ENCODE measurements around the gene STAG2.
"Not testable (repeated sequence)": the region's sequence is repeated elsewhere in the genome, so short reads cannot be mapped to it uniquely, and the experiment has no call there.

Gene STAG2

GRCh38 chrX:124042042-124042441 is 80.5 kb downstream of the STAG2 start:
- Histone ChIP-seq H3K4me2 (ENCODE audit: low read length) (no peak overlapping the region), H3K27me3 (ENCODE audit: control insufficient read depth, insufficient read depth, low read length) (no peaks in the 10 kb centered on the region), H3K4me1 (ENCODE audit: control insufficient read depth, insufficient read depth, low read length) (no peaks in the 10 kb centered on the region), H3K4me3 (ENCODE audit: low read length) (no peak overlapping the region), H3K9ac (ENCODE audit: low read depth, low read length) (no peak overlapping the region), H3K9me3 (replicated peaks; ENCODE audit: low read length) (no peaks in the 10 kb centered on the region), H3K36me3 (ENCODE audit: insufficient read depth, low read length) (peaks cover 5% of the 10 kb centered on the region)

GRCh38 chrX:124045109-124045508 is 83.6 kb downstream of the STAG2 start:
- Histone ChIP-seq H3K9me3 (replicated peaks; ENCODE audit: low read length) (no peaks in the 10 kb centered on the region), H3K4me2 (ENCODE audit: low read length) (no peak overlapping the region), H3K4me1 (ENCODE audit: control insufficient read depth, insufficient read depth, low read length) (no peaks in the 10 kb centered on the region), H3K4me3 (ENCODE audit: low read length) (no peak overlapping the region), H3K27me3 (ENCODE audit: control insufficient read depth, insufficient read depth, low read length) (no peaks in the 10 kb centered on the region), H3K9ac (ENCODE audit: low read depth, low read length) (no peak overlapping the region), H3K36me3 (ENCODE audit: insufficient read depth, low read length) (peaks cover 6% of the 10 kb centered on the region)

- not testable (repeated sequence) for H3K4me1 ChIP-seq (ENCODE audit: control insufficient read depth, insufficient read depth, low read length)
Measured at GRCh38 chrX:124084417-124084816, 122.9 kb downstream of the STAG2 start.

GRCh38 chrX:124085063-124085462 is 123.6 kb downstream of the STAG2 start:
- H3K36me3 ChIP-seq (ENCODE audit: insufficient read depth, low read length) = peaks cover 7% of the 10 kb centered on the region
- no peaks in the 10 kb centered on the region for H3K27me3 ChIP-seq (ENCODE audit: control insufficient read depth, insufficient read depth, low read length)
- no peak overlapping the region for H3K4me3 ChIP-seq (ENCODE audit: low read length)
- H3K9me3 ChIP-seq (replicated peaks; ENCODE audit: low read length) = no peaks in the 10 kb centered on the region
- H3K9ac ChIP-seq (ENCODE audit: low read depth, low read length) = no peak overlapping the region
- H3K4me2 ChIP-seq (ENCODE audit: low read length) = no peak overlapping the region
- no peaks in the 10 kb centered on the region for H3K4me1 ChIP-seq (ENCODE audit: control insufficient read depth, insufficient read depth, low read length)

More at GRCh38 chrX:124084417-124084816, 122.9 kb downstream of the STAG2 start:
- not testable (repeated sequence) for H3K9ac ChIP-seq (ENCODE audit: low read depth, low read length); H3K27me3 ChIP-seq (ENCODE audit: control insufficient read depth, insufficient read depth, low read length); H3K4me2 ChIP-seq (ENCODE audit: low read length); H3K4me3 ChIP-seq (ENCODE audit: low read length); H3K36me3 ChIP-seq (ENCODE audit: insufficient read depth, low read length); H3K9me3 ChIP-seq (replicated peaks; ENCODE audit: low read length)

- Histone ChIP-seq H3K27me3 (ENCODE audit: control insufficient read depth, insufficient read depth, low read length) (no peaks in the 10 kb centered on the region), H3K4me1 (ENCODE audit: control insufficient read depth, insufficient read depth, low read length) (no peaks in the 10 kb centered on the region), H3K9ac (ENCODE audit: low read depth, low read length) (no peak overlapping the region), H3K4me3 (ENCODE audit: low read length) (no peak overlapping the region), H3K36me3 (ENCODE audit: insufficient read depth, low read length) (peaks cover 15% of the 10 kb centered on the region), H3K4me2 (ENCODE audit: low read length) (no peak overlapping the region), H3K9me3 (replicated peaks; ENCODE audit: low read length) (no peaks in the 10 kb centered on the region)
Measured at GRCh38 chrX:124086411-124086810, 124.9 kb downstream of the STAG2 start.

GRCh38 chrX:124087000-124087746 is 125.7 kb downstream of the STAG2 start:
- Histone ChIP-seq H3K4me2 (ENCODE audit: low read length) (no peak overlapping the region), H3K36me3 (ENCODE audit: insufficient read depth, low read length) (peaks cover 15% of the 10 kb centered on the region), H3K9me3 (replicated peaks; ENCODE audit: low read length) (no peaks in the 10 kb centered on the region), H3K4me3 (ENCODE audit: low read length) (no peak overlapping the region), H3K27me3 (ENCODE audit: control insufficient read depth, insufficient read depth, low read length) (no peaks in the 10 kb centered on the region), H3K4me1 (ENCODE audit: control insufficient read depth, insufficient read depth, low read length) (no peaks in the 10 kb centered on the region), H3K9ac (ENCODE audit: low read depth, low read length) (no peak overlapping the region)

GRCh38 chrX:124093222-124093621 is 131.7 kb downstream of the STAG2 start:
- H3K36me3 ChIP-seq (ENCODE audit: insufficient read depth, low read length) = peaks cover 11% of the 10 kb centered on the region
- H3K4me1 ChIP-seq (ENCODE audit: control insufficient read depth, insufficient read depth, low read length) = no peaks in the 10 kb centered on the region
- no peaks in the 10 kb centered on the region for H3K9me3 ChIP-seq (replicated peaks; ENCODE audit: low read length)
- no peak overlapping the region for H3K9ac ChIP-seq (ENCODE audit: low read depth, low read length)
- H3K27me3 ChIP-seq (ENCODE audit: control insufficient read depth, insufficient read depth, low read length) = no peaks in the 10 kb centered on the region
- H3K4me3 ChIP-seq (ENCODE audit: low read length) = no peak overlapping the region
- H3K4me2 ChIP-seq (ENCODE audit: low read length) = no peak overlapping the region

- peaks cover 10% of the 10 kb centered on the region for H3K36me3 ChIP-seq (ENCODE audit: insufficient read depth, low read length)
- H3K4me2 ChIP-seq (ENCODE audit: low read length) = no peak overlapping the region
- no peaks in the 10 kb centered on the region for H3K27me3 ChIP-seq (ENCODE audit: control insufficient read depth, insufficient read depth, low read length)
- no peak overlapping the region for H3K4me3 ChIP-seq (ENCODE audit: low read length)
- no peaks in the 10 kb centered on the region for H3K4me1 ChIP-seq (ENCODE audit: control insufficient read depth, insufficient read depth, low read length)
- H3K9me3 ChIP-seq (replicated peaks; ENCODE audit: low read length) = no peaks in the 10 kb centered on the region
- H3K9ac ChIP-seq (ENCODE audit: low read depth, low read length) = no peak overlapping the region
Measured at GRCh38 chrX:124097116-124097515, 135.6 kb downstream of the STAG2 start.

GRCh38 chrX:124098089-124098488 is 136.6 kb downstream of the STAG2 start:
- Histone ChIP-seq H3K36me3 (ENCODE audit: insufficient read depth, low read length) (peaks cover 6% of the 10 kb centered on the region), H3K9ac (ENCODE audit: low read depth, low read length) (no peak overlapping the region), H3K9me3 (replicated peaks; ENCODE audit: low read length) (no peaks in the 10 kb centered on the region), H3K27me3 (ENCODE audit: control insufficient read depth, insufficient read depth, low read length) (no peaks in the 10 kb centered on the region), H3K4me3 (ENCODE audit: low read length) (no peak overlapping the region), H3K4me1 (ENCODE audit: control insufficient read depth, insufficient read depth, low read length) (no peaks in the 10 kb centered on the region), H3K4me2 (ENCODE audit: low read length) (no peak overlapping the region)

- Histone ChIP-seq H3K4me1 (ENCODE audit: control insufficient read depth, insufficient read depth, low read length) (no peaks in the 10 kb centered on the region), H3K9ac (ENCODE audit: low read depth, low read length) (no peak overlapping the region), H3K4me2 (ENCODE audit: low read length) (no peak overlapping the region), H3K27me3 (ENCODE audit: control insufficient read depth, insufficient read depth, low read length) (no peaks in the 10 kb centered on the region), H3K36me3 (ENCODE audit: insufficient read depth, low read length) (peaks cover 6% of the 10 kb centered on the region), H3K4me3 (ENCODE audit: low read length) (no peak overlapping the region), H3K9me3 (replicated peaks; ENCODE audit: low read length) (no peaks in the 10 kb centered on the region)
Measured at GRCh38 chrX:124103966-124104365, 142.5 kb downstream of the STAG2 start.

- H3K4me3 ChIP-seq (ENCODE audit: low read length); H3K4me1 ChIP-seq (ENCODE audit: control insufficient read depth, insufficient read depth, low read length); H3K36me3 ChIP-seq (ENCODE audit: insufficient read depth, low read length); H3K9ac ChIP-seq (ENCODE audit: low read depth, low read length); H3K4me2 ChIP-seq (ENCODE audit: low read length); H3K27me3 ChIP-seq (ENCODE audit: control insufficient read depth, insufficient read depth, low read length); H3K9me3 ChIP-seq (replicated peaks; ENCODE audit: low read length): not testable (repeated sequence)
Measured at GRCh38 chrX:124104512-124104911, 143.0 kb downstream of the STAG2 start.

Measured in skeletal muscle satellite cell (primary cell).